ENCODE measurements around the gene KRTAP9-9.
"Not testable (repeated sequence)": the region's sequence is repeated elsewhere in the genome, so short reads cannot be mapped to it uniquely, and the experiment has no call there.

KRTAP9-9 gene

DNA sequence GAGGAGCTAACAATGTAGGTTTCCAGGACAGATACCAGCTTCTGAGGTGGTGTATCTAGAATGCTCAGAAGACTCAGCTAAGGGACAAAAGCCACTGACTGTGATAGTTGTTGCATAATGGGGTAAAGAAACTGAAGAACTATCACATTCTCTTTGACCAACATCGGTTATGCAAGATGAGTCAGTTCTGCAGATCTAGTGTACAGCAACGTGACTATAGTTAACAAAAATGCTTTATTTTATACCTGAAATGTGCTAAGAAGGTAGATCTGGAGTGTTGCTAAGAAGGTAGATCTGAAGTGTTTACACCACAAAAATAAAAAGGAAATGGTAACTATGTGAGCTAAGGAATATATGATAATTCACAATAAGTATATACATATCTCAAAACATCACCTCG lies 12.5 kb downstream of the KRTAP9-9 start:
- DNase-seq = no peak

DNA sequence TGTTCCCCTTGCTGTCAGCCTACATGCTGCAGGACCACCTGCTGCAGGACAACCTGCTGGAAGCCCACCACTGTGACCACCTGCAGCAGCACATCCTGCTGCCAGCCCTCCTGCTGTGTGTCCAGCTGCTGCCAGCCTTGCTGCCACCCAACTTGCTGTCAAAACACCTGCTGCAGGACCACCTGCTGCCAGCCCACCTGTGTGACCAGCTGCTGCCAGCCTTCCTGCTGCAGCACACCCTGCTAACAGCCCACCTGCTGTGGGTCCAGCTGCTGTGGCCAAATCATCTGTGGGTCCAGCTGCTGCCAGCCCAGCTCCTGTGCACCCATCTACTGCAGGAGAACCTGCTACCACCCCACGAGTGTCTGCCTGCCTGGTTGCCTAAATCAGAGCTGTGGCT lies 16.1 kb downstream of the KRTAP9-9 start:
- not testable (repeated sequence) for DNase-seq

- no peak for DNase-seq
Observed at GRCh38 chr17:41271858-41272257, 16.7 kb downstream of the KRTAP9-9 start.

GRCh38 chr17:41275648-41276190 lies 20.5 kb downstream of the KRTAP9-9 start, which contains the start of gene KRTAP9-7:
KRTAP9-7 (plus strand) TSS chr17:41275698; CDS start chr17:41275698, 0 bp downstream.
- DNase-seq = not testable (repeated sequence)

GRCh38 chr17:41278176-41278955 lies 23.2 kb downstream of the KRTAP9-9 start:
- DNase-seq = no peak

- DNase-seq = no peak
Observed at GRCh38 chr17:41284043-41284442, 28.9 kb downstream of the KRTAP9-9 start.

DNA sequence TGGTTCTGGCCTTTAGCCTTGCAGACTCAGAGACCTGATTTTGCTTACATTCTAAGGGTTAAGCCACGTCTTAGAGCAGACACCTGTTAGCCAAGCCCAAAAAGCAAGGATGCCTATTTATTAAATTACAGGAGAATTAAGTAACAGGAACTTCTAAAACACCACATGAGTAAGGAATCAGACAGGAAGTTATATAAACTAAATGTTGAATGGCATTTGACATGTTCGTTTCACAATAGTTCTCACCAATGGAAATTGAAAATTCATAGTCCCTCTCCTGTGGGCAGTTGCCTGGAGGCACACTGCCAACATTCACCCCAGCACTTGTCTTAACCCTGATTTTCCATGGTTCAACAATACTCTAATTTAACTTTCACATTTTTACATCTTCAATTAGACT lies 29.4 kb downstream of the KRTAP9-9 start:
- DNase-seq = no peak

- DNase-seq = no peak
Observed at GRCh38 chr17:41287050-41287449, 31.9 kb downstream of the KRTAP9-9 start.

DNA sequence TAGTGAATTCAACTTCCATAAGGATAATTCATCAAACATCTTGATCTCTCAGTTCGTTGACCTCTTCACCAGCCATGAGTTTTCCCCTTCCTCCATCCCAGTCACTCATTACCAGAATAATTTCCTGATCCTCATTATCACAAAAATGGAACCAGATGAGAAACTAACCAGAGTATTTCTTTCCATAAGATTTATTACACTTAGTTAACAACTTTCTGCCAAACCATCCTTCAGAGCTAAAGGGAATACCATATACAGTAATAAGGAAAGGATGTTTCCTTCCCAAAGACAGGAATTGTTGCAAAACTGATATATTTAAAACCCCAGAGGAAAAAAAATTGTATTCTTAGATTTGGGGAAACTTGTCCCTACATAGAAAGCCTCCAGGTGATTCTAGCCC lies 38.8 kb downstream of the KRTAP9-9 start:
- DNase-seq = no peak

DNA sequence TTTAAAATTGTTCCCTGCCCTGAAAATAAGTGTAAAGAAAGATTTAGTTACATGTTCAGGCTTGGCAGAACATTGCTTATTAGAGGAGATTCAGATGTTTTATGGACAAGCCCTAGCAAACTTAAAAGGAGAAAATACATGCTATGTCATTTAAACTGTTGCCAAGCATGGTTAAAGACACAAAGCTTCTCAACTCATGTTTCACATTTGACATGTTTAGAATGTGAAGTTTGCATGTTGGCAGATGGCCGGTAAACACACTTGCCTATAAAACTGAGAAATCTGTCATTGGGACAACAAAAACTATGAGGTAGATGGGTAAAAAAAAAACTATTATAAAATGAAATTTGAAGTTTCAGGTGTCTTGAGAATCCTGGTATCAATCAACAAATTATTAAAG lies 41.7 kb downstream of the KRTAP9-9 start:
- no peak for DNase-seq

- no peak for DNase-seq
Observed at GRCh38 chr17:41298458-41299135, 43.4 kb downstream of the KRTAP9-9 start.

GRCh38 chr17:41301204-41301790 lies 46.1 kb downstream of the KRTAP9-9 start:
- no peak for DNase-seq

DNA sequence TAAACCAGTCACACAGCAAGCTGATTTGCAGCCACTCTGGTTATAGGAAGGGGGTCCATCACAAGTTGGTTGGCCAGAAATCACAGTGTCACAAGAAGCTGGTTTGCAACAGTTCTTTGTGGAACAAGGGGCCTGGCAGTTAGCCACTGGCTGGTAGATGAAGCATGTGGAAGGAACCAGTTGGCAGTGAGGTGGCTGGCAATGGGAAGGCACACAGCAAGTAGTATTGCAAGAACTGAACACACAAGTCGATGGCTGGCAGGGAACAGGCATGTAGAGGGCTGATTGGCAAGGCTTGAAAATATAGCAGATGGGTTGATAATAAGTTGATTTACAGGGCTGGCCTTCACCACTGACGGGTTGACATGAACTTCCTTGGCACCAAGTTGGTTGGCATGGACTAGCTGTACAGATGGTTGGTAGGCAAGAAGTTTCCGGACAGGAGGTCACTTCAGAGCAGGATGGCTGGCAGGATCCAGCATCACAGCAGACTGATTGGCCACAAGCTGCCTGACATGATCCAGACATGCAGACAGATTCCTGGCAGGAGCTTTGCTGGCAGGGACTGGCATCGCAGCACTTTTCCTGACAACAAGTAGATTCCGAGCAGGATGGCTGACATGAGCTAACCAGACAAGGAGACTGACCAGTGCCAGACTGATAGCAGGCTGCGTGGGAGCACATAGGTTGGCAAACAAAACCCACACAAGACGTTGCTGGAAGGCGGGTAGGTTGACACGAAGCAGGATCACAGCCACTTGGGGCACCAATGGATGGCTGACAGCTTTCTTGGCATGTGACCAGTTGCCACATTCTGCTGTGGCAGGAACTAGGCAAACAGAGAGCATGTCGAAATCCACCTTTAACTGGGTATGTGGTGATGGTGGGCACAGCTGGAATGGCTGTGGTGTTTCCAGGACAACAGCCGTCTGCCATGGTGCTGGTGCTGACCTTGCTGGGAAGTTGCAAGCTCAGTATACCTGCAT lies 47.0 kb downstream of the KRTAP9-9 start, which contains the start of gene KRTAP29-1:
TSS of gene KRTAP29-1 (minus strand) at position 936 of the 986 bp plus-strand sequence. CDS start at position 936, 0 bp downstream.
- no peak for DNase-seq

DNA sequence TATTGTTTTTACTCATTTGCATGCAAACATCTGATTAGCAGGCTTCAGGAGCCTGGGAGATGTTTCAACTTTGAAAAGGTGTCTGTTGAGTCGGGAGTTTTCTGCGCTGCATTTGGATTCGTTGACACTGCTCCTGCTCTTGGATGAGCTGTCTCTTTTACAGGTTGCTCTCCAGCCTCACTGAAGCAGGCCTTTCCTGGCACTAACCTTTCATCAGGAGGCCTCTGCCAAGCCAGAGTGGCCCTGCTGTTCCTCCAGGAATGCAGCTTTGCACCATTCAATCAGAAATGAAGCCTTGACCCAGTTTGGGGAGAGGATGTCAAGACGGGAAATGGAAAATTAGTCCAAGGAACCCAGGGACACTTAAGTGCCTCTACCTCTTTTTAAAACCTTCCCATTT lies 47.8 kb downstream of the KRTAP9-9 start:
- DNase-seq = no peak

GRCh38 chr17:41304091-41304490 lies 48.9 kb downstream of the KRTAP9-9 start:
- no peak for DNase-seq

Measured in cortex of kidney (tissue), 1 donor.